HepG2 (cell line): Measurements from ENCODE around the gene CDX1. TPM values are rescaled to one million over a fixed set of nuclear protein-coding genes. Genes with fewer than 3 reads are reported as not detected.
A peak's percentile ranks its signal among the peaks of the same experiment; 100 is the strongest.

Experiments
- AGO2 ChIP-seq: fragments of 200-400 bp; formaldehyde crosslinking; optimal IDR thresholded peaks from 2 replicates; pipeline ENCODE3; 2017; ENCODE audit warnings: mild to moderate bottlenecking, low read depth, low read length, moderate library complexity
- HNRNPLL ChIP-seq: fragments of 200-400 bp; formaldehyde crosslinking; IDR thresholded peaks from 2 replicates; pipeline ENCODE4 v1.6.1; 2017; ENCODE audit warnings: mild to moderate bottlenecking, low read depth, low read length; ENCODE audit not compliant: poor library complexity, severe bottlenecking
- HOXA3 ChIP-seq: sonication (generic); formaldehyde crosslinking; IDR thresholded peaks from 2 replicates; pipeline ENCODE4 v1.5.0; 2020; ENCODE audit warnings: missing genetic modification reagents
- MAFF ChIP-seq: IDR thresholded peaks from 2 replicates; pipeline ENCODE4 v1.6.1; 2011; ENCODE audit warnings: low read depth, low read length, improper control_type of control experiment
- PAF1 ChIP-seq: IDR thresholded peaks from 2 replicates; pipeline ENCODE4 v1.6.1; 2016; ENCODE audit warnings: missing genetic modification reagents, missing compliant biosample characterization
- SRY ChIP-seq: sonication (generic); formaldehyde crosslinking; IDR thresholded peaks from 2 replicates; pipeline ENCODE4 v1.8.0; 2022; ENCODE audit warnings: mild to moderate bottlenecking, missing genetic modification reagents
- TIGD3 ChIP-seq: sonication (generic); formaldehyde crosslinking; IDR thresholded peaks from 2 replicates; pipeline ENCODE4 v1.5.1; 2020; ENCODE audit warnings: mild to moderate bottlenecking, missing genetic modification reagents, borderline replicate concordance
- ZBTB10 ChIP-seq: sonication (generic); formaldehyde crosslinking; IDR thresholded peaks from 2 replicates; pipeline ENCODE4 v1.4.0; 2020; ENCODE audit warnings: missing genetic modification reagents, borderline replicate concordance
- ZNF589 ChIP-seq: sonication (generic); formaldehyde crosslinking; conservative IDR thresholded peaks from 2 replicates; pipeline ENCODE4 v1.8.0; 2022; ENCODE audit warnings: mild to moderate bottlenecking, moderate library complexity, missing genetic modification reagents
- ZNF687 ChIP-seq: sonication (generic); formaldehyde crosslinking; IDR thresholded peaks from 2 replicates; pipeline ENCODE4 v1.5.1; 2020; ENCODE audit warnings: mild to moderate bottlenecking, missing genetic modification reagents, moderate library complexity
- ZNF710 ChIP-seq: sonication (generic); formaldehyde crosslinking; IDR thresholded peaks from 2 replicates; pipeline ENCODE4 v1.5.0; 2020; ENCODE audit warnings: mild to moderate bottlenecking, missing genetic modification reagents, borderline replicate concordance
- ZSCAN5A ChIP-seq: sonication (generic); formaldehyde crosslinking; IDR thresholded peaks from 2 replicates; pipeline ENCODE4 v1.8.0; 2022; ENCODE audit warnings: mild to moderate bottlenecking, missing genetic modification reagents, borderline replicate concordance
- ZUFSP ChIP-seq: sonication (generic); formaldehyde crosslinking; IDR thresholded peaks from 2 replicates; pipeline ENCODE4 v1.9.0; 2021; ENCODE audit warnings: missing genetic modification reagents, mild to moderate bottlenecking, borderline replicate concordance
- polyA plus RNA-seq, 8 experiments: library from polyadenylated mRNA; depleted of rRNA in 3 of 8; stranded (reverse) in 7 of 8; unstranded in 1 of 8; fragments of >200 nt; fragmentation: Illumina TruSeq in 4 of 8; extraction: Trizol in 4 of 8; gene quantifications; 2 replicates each; pipeline versions ENCODE4 v1.2.1 to v1.2.3, GENCODE V29; 2011 to 2016; ENCODE audit warnings: low read depth in 4 of 8, missing spikeins in 1 of 8, mixed read lengths in 1 of 8; ENCODE audit not compliant: insufficient read depth in 1 of 8
- total RNA-seq, 5 experiments: library from RNA; depleted of rRNA; stranded (reverse); fragments of >200 nt; fragmentation: Illumina TruSeq; extraction: Trizol; gene quantifications; 2 replicates each; pipeline ENCODE4 v1.2.3, GENCODE V29; 2016; ENCODE audit warnings: low read depth in 1 of 5

The CDX1 gene
- total and polyA plus RNA-seq, 2 of the 13 experiments (the other 11 are each of a cell fraction or from before 2014, with no cell fraction given): not detected

- TF ChIP-seq ZNF710 (CRISPR knock-in tag) (no peak), ZBTB10 (CRISPR knock-in tag) (no peak), PAF1 (CRISPR knock-in tag) (no peak), ZNF687 (CRISPR knock-in tag) (peak; percentile 53), ZUFSP (CRISPR knock-in tag) (no peak), ZSCAN5A (CRISPR knock-in tag) (no peak), HNRNPLL (peak; percentile 33), ZNF589 (no peak), AGO2 (peak; percentile 53), MAFF (no peak), SRY (CRISPR knock-in tag) (no peak), TIGD3 (CRISPR knock-in tag) (no peak), HOXA3 (no peak)
Measured at GRCh38 chr5:150146862-150147601, 19.5 kb upstream of the CDX1 start (continued).
